Gastroesophageal sphincter (tissue), 3 donors: ENCODE results near the gene PLAC8.

Source experiments
- POLR2A ChIP-seq, 2 donors: fragments of 450-650 bp; IDR thresholded peaks; one replicate each; pipeline ENCODE4 v1.6.1; 2017; ENCODE audit warnings: antibody characterized with exemption in 2 of 2, mild to moderate bottlenecking in 2 of 2, moderate library complexity in 1 of 2
- TF ChIP-seq, protein P1 (sequence below), 4 experiments: fragments of 200-600 bp in 2 of 4; fragments of 450-650 bp in 2 of 4; sonication (generic) in 1 of 4; IDR thresholded peaks; one replicate each; pipeline ENCODE4 v1.5.1; 2017 to 2019; ENCODE audit warnings: antibody characterized with exemption in 4 of 4, mild to moderate bottlenecking in 2 of 4, moderate library complexity in 2 of 4

DNA sequence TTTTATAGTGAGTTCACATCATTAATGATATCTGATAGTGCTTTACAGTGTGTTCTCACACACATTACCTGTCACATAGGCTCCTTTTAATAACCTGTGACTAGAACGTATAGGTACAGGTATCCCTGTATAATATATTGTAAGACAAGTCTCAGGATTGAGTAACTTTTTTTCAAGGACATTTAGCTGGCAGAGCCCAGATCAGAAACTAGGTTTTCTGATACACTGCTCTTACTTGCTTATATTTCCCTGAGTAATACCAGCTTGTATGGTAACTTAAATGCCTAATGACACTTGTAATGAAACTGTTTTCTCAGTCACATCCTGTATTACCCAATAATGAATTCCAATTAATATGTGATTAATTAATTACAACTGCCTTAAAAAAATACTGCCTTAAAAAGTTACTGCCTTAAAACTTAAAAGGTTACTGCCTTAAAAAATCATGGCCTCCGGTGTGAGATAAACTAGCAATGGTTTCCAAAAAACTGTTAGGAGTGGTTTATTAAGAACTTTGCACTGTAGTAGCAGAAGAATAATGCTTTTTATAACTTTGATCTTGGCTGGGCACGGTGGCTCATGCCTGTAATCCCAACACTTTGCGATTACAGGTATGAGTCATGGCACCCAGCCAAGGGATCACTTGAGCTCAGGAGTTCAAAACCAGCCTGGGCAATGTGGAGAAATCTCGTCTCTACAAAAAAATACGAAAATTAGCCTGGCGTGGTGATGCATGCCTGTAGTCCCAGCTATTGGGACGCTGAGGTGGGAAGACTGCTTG lies 67.6 kb downstream of the PLAC8 start:
- TF ChIP-seq, protein P1, sequence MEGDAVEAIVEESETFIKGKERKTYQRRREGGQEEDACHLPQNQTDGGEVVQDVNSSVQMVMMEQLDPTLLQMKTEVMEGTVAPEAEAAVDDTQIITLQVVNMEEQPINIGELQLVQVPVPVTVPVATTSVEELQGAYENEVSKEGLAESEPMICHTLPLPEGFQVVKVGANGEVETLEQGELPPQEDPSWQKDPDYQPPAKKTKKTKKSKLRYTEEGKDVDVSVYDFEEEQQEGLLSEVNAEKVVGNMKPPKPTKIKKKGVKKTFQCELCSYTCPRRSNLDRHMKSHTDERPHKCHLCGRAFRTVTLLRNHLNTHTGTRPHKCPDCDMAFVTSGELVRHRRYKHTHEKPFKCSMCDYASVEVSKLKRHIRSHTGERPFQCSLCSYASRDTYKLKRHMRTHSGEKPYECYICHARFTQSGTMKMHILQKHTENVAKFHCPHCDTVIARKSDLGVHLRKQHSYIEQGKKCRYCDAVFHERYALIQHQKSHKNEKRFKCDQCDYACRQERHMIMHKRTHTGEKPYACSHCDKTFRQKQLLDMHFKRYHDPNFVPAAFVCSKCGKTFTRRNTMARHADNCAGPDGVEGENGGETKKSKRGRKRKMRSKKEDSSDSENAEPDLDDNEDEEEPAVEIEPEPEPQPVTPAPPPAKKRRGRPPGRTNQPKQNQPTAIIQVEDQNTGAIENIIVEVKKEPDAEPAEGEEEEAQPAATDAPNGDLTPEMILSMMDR (IDR thresholded peaks at IDR 0.05), result no peak
- TF ChIP-seq POLR2A (IDR thresholded peaks at IDR 0.05), result no peak
